ENCODE results near the gene EGR1. TPM values are rescaled to one million over a fixed set of nuclear protein-coding genes. Genes with fewer than 3 reads are reported as not detected.

The EGR1 gene
- total RNA-seq, 3 donors from 2014 or later, result 11.8 to 61.0 (median 18.4) TPM

- H3K4me1 ChIP-seq, result peaks cover 4 to 6% of the 10 kb centered on the region in 2 donors
- no peak within 1 kb of the TSS for H3K27ac ChIP-seq
- H3K9me3 ChIP-seq, result no peaks in the 10 kb centered on the region
- peak within 1 kb of the TSS; percentile 32 to 69 (median 51) for H3K4me3 ChIP-seq
- H3K36me3 ChIP-seq, result no peaks in the 10 kb centered on the region
- no peaks in the 10 kb centered on the region for H3K27me3 ChIP-seq
- intact Hi-C loops (cut with DNase I; ENCODE audit: low total_unique reads), result no loop called here
- no peak for DNase-seq (ENCODE audit: low spot score in 2 of 2)
- no peak for TF ChIP-seq POLR2A (IDR thresholded peaks at IDR 0.05)
- TF ChIP-seq CTCF (IDR thresholded peaks at IDR 0.05), result no peak
- no peak for TF ChIP-seq POLR2AphosphoS5 (IDR thresholded peaks at IDR 0.05)
These were observed 26.4 kb upstream of the EGR1 start, which contains the start of gene REEP2 for GRCh38 chr5:138438724-138439476. TSS of gene REEP2 (plus strand) at chr5:138439057. CDS start at chr5:138439209, 152 bp downstream.

GRCh38 chr5:138439477-138440158 lies 25.7 kb upstream of the EGR1 start:
- no peaks in the 10 kb centered on the region for H3K9me3 ChIP-seq
- H3K36me3 ChIP-seq, result no peaks in the 10 kb centered on the region
- no peaks in the 10 kb centered on the region for H3K27me3 ChIP-seq
- no peak overlapping the region for H3K27ac ChIP-seq
- peaks cover 4 to 6% of the 10 kb centered on the region in 2 donors for H3K4me1 ChIP-seq
- peak overlapping the region; percentile 32 to 69 (median 51) for H3K4me3 ChIP-seq
- no peak for DNase-seq (ENCODE audit: low spot score in 2 of 2)
- TF ChIP-seq POLR2A (IDR thresholded peaks at IDR 0.05) (no peak), POLR2AphosphoS5 (IDR thresholded peaks at IDR 0.05) (no peak), CTCF (IDR thresholded peaks at IDR 0.05) (no peak)
- intact Hi-C loops (cut with DNase I; ENCODE audit: low total_unique reads), result no loop called here

- no peaks in the 10 kb centered on the region for H3K36me3 ChIP-seq
- intact Hi-C loops (cut with DNase I; ENCODE audit: low total_unique reads), result no loop called here
- TF ChIP-seq POLR2A (IDR thresholded peaks at IDR 0.05) (no peak), POLR2AphosphoS5 (IDR thresholded peaks at IDR 0.05) (no peak), CTCF (IDR thresholded peaks at IDR 0.05) (no peak)
- no peak overlapping the region for H3K4me3 ChIP-seq
- H3K4me1 ChIP-seq, result peaks cover 4 to 6% of the 10 kb centered on the region in 2 donors
- DNase-seq (ENCODE audit: low spot score in 2 of 2), result no peak
- no peak overlapping the region for H3K27ac ChIP-seq
- H3K27me3 ChIP-seq, result no peaks in the 10 kb centered on the region
- H3K9me3 ChIP-seq, result no peaks in the 10 kb centered on the region
These were observed 24.9 kb upstream of the EGR1 start for GRCh38 chr5:138440159-138441073.

- Histone ChIP-seq H3K9me3 (no peaks in the 10 kb centered on the region), H3K36me3 (no peaks in the 10 kb centered on the region), H3K27ac (no peak overlapping the region), H3K27me3 (no peaks in the 10 kb centered on the region), H3K4me1 (peaks cover 4 to 6% of the 10 kb centered on the region in 2 donors), H3K4me3 (no peak overlapping the region)
- TF ChIP-seq POLR2AphosphoS5 (IDR thresholded peaks at IDR 0.05) (no peak), POLR2A (IDR thresholded peaks at IDR 0.05) (no peak), CTCF (IDR thresholded peaks at IDR 0.05) (no peak)
- DNase-seq (ENCODE audit: low spot score in 2 of 2), result no peak
- intact Hi-C loops (cut with DNase I; ENCODE audit: low total_unique reads), result no loop called here
These were observed 24.1 kb upstream of the EGR1 start for GRCh38 chr5:138441221-138441620.
